GM12864 (cell line): ENCODE data around the gene DOCK8.

Experiments used
- DNase-seq: peaks from one replicate; pipeline ENCODE4 v3.0.0-alpha.2; 2011; ENCODE audit warnings: low read depth
- H3K4me3 ChIP-seq: 2 replicates; pipeline ENCODE4 v1.5.1; 2011; ENCODE audit warnings: mild to moderate bottlenecking, low read depth, low read length, control low read depth
- CTCF ChIP-seq: IDR thresholded peaks from 2 replicates; pipeline ENCODE4 v1.5.1; 2011; ENCODE audit warnings: low read depth, mild to moderate bottlenecking, moderate library complexity, low read length, control low read depth, inconsistent platforms; ENCODE audit errors: missing control alignments

The DOCK8 gene

GRCh38 chr9:237141-237857 lies 22.6 kb downstream of the DOCK8 start:
- DNase-seq = no peak
- H3K4me3 ChIP-seq = no peak overlapping the region
- no peak for TF ChIP-seq CTCF

- no peak for TF ChIP-seq CTCF
- no peak overlapping the region for H3K4me3 ChIP-seq
- no peak for DNase-seq
These were observed 23.2 kb downstream of the DOCK8 start for GRCh38 chr9:237858-238345.

GRCh38 chr9:242461-243080 lies 27.9 kb downstream of the DOCK8 start:
- H3K4me3 ChIP-seq = no peak overlapping the region
- no peak for TF ChIP-seq CTCF
- DNase-seq = no peak

- H3K4me3 ChIP-seq = no peak overlapping the region
- DNase-seq = no peak
- TF ChIP-seq CTCF = no peak
These were observed 33.8 kb downstream of the DOCK8 start for GRCh38 chr9:248278-248961.

GRCh38 chr9:249025-249424 lies 34.4 kb downstream of the DOCK8 start:
- no peak for DNase-seq
- no peak for TF ChIP-seq CTCF
- no peak overlapping the region for H3K4me3 ChIP-seq

- TF ChIP-seq CTCF = no peak
- no peak overlapping the region for H3K4me3 ChIP-seq
- no peak for DNase-seq
These were observed 35.4 kb downstream of the DOCK8 start for GRCh38 chr9:250039-250438.
